DOHH2 (cell line): ENCODE measurements around the gene DLD.

Experiments used
- H3F3A ChIP-seq: fragments of 200-600 bp; sonication (generic), shearing (Covaris generic); 2 replicates; pipeline ENCODE4 v1.6.0; 2016; ENCODE audit warnings: antibody characterized with exemption, mild to moderate bottlenecking; ENCODE audit not compliant: control insufficient read depth, insufficient read depth
- H3K27ac ChIP-seq: fragments of 200-600 bp; sonication (generic); 2 replicates; pipeline ENCODE4 v1.5.1; 2014; ENCODE audit warnings: low read depth, mild to moderate bottlenecking, low read length, moderate library complexity
- H3K27me3 ChIP-seq: fragments of 200-600 bp; sonication (generic); 2 replicates; pipeline ENCODE4 v1.6.1; 2014; ENCODE audit warnings: mild to moderate bottlenecking, low read length, mixed read lengths; ENCODE audit not compliant: control insufficient read depth
- H3K36me3 ChIP-seq: fragments of 200-600 bp; sonication (generic); 2 replicates; pipeline ENCODE4 v1.6.1; 2014; ENCODE audit warnings: mild to moderate bottlenecking, low read length, moderate library complexity, mixed read lengths; ENCODE audit not compliant: control insufficient read depth
- H3K4me1 ChIP-seq: fragments of 200-600 bp; sonication (generic); 2 replicates; pipeline ENCODE4 v1.6.1; 2014; ENCODE audit warnings: mild to moderate bottlenecking, low read length, mixed read lengths; ENCODE audit not compliant: control insufficient read depth
- H3K4me2 ChIP-seq: fragments of 200-600 bp; sonication (generic); 2 replicates; pipeline ENCODE4 v1.6.0; 2014; ENCODE audit warnings: mild to moderate bottlenecking, low read length, moderate library complexity
- H3K4me3 ChIP-seq: fragments of 200-600 bp; sonication (generic); 2 replicates; pipeline ENCODE4 v1.5.1; 2014; ENCODE audit warnings: mild to moderate bottlenecking, low read length, mixed read lengths
- H3K79me2 ChIP-seq: fragments of 200-600 bp; sonication (generic); 2 replicates; pipeline ENCODE4 v1.6.1; 2014; ENCODE audit warnings: mild to moderate bottlenecking, low read length, mixed read lengths; ENCODE audit not compliant: control insufficient read depth
- H3K9me2 ChIP-seq: fragments of 200-600 bp; sonication (generic); replicated peaks from 2 replicates; pipeline ENCODE4 v1.6.1; 2014; ENCODE audit warnings: mild to moderate bottlenecking, low read length, mixed read lengths; ENCODE audit not compliant: control insufficient read depth
- H3K9me3 ChIP-seq: fragments of 200-600 bp; sonication (generic); 2 replicates; pipeline ENCODE4 v1.6.1; 2014; ENCODE audit warnings: antibody characterized with exemption, low read length, mixed read lengths; ENCODE audit not compliant: control insufficient read depth, insufficient read depth
- H4K20me1 ChIP-seq: fragments of 200-600 bp; sonication (generic); 2 replicates; pipeline ENCODE4 v1.6.0; 2014; ENCODE audit warnings: low read depth, mild to moderate bottlenecking, antibody characterized with exemption, low read length, moderate library complexity; ENCODE audit not compliant: control insufficient read depth, insufficient read depth
- EZH2phosphoT487 ChIP-seq: fragments of 200-600 bp; sonication (generic); IDR thresholded peaks from 2 replicates; pipeline ENCODE4 v1.6.1; 2017; ENCODE audit warnings: borderline replicate concordance, mild to moderate bottlenecking, antibody characterized with exemption, low read length, moderate library complexity, mixed read lengths
- TF ChIP-seq, protein P1 (sequence below): fragments of 200-600 bp; sonication (generic); IDR thresholded peaks from one replicate; pipeline ENCODE4 v1.5.1; 2014; ENCODE audit warnings: antibody characterized with exemption, mild to moderate bottlenecking, low read depth, low read length; ENCODE audit not compliant: poor library complexity, severe bottlenecking

DLD gene

DNA sequence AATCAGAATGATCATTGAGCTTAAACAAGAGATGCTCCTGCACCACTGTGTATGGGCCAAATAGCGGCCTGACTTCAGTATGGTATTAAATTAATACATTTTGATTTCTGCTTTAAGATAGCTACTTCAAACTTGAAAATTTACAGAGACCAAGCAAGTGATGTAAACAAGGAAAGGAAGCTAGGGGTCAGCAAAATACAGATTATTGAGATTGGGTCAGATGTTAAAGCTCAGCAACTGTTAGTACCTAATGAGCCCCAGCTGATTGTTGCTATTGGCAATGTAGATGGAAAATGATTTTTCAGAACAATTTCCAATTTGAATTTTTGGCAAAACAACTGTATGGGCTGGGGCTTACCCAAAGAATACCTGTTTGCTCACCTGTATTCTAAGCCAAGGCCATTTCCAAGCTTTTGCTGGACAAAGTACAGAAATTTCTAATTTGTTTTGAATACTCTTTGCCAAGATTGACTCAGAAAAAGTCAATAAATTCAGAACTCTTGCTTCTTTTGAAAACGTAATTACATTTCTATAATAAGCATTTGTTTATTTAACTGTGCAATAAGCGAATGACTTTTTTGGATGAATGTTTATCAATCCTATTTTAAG, 23.0 kb upstream of the DLD start:
- H3K4me1 ChIP-seq, result no peaks in the 10 kb centered on the region
- H3K36me3 ChIP-seq, result no peaks in the 10 kb centered on the region
- no peaks in the 10 kb centered on the region for H3K79me2 ChIP-seq
- no peaks in the 10 kb centered on the region for H3K9me2 ChIP-seq
- no peaks in the 10 kb centered on the region for H3F3A ChIP-seq
- H3K27ac ChIP-seq, result no peak overlapping the region
- no peak overlapping the region for H3K4me2 ChIP-seq
- TF ChIP-seq, protein P1, sequence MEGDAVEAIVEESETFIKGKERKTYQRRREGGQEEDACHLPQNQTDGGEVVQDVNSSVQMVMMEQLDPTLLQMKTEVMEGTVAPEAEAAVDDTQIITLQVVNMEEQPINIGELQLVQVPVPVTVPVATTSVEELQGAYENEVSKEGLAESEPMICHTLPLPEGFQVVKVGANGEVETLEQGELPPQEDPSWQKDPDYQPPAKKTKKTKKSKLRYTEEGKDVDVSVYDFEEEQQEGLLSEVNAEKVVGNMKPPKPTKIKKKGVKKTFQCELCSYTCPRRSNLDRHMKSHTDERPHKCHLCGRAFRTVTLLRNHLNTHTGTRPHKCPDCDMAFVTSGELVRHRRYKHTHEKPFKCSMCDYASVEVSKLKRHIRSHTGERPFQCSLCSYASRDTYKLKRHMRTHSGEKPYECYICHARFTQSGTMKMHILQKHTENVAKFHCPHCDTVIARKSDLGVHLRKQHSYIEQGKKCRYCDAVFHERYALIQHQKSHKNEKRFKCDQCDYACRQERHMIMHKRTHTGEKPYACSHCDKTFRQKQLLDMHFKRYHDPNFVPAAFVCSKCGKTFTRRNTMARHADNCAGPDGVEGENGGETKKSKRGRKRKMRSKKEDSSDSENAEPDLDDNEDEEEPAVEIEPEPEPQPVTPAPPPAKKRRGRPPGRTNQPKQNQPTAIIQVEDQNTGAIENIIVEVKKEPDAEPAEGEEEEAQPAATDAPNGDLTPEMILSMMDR, result no peak
- no peak for TF ChIP-seq EZH2phosphoT487
- no peak overlapping the region for H3K4me3 ChIP-seq
- H3K9me3 ChIP-seq, result no peaks in the 10 kb centered on the region
- H3K27me3 ChIP-seq, result peaks cover 3% of the 10 kb centered on the region; the same call in 1 of the 2 replicates
- H4K20me1 ChIP-seq, result no peaks in the 10 kb centered on the region

DNA sequence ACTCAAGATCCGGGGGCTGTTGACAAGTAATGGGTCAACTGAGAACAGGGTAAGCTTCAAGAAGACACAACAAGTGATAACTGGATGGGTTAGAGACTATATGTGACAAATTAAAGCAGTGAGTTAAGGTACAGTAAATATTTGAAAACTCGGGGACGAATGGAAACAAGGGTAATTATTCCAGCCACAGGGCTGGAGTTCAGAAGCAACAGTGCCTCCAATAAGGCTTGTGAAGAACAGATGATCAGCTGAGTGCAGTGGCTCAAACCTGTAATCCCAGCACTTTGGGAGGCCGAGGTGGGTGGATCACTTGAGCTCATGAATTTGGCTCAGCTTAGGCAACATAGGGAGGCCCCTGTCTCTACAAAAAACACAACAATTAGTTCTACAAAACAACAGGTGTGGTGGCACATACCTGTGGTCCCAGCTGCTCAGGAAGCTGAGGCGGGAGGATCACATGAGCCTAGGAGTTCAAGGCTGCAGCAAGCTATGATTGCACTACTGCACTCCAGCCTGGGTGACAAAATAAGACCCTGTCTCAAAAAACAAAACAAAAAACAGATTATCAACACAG, 20.5 kb upstream of the DLD start:
- H3F3A ChIP-seq, result peaks cover 6% of the 10 kb centered on the region
- H3K36me3 ChIP-seq, result no peaks in the 10 kb centered on the region
- H3K4me2 ChIP-seq, result no peak overlapping the region
- peaks cover 3% of the 10 kb centered on the region; the same call in 1 of the 2 replicates for H3K27me3 ChIP-seq
- no peak overlapping the region for H3K4me3 ChIP-seq
- H3K27ac ChIP-seq, result no peak overlapping the region
- H3K79me2 ChIP-seq, result no peaks in the 10 kb centered on the region
- peaks cover 5% of the 10 kb centered on the region for H3K4me1 ChIP-seq
- no peaks in the 10 kb centered on the region for H3K9me3 ChIP-seq
- TF ChIP-seq, protein P1, result no peak
- TF ChIP-seq EZH2phosphoT487, result no peak
- no peaks in the 10 kb centered on the region for H3K9me2 ChIP-seq
- no peaks in the 10 kb centered on the region for H4K20me1 ChIP-seq

- H3K4me3 ChIP-seq, result no peak overlapping the region
- H3K36me3 ChIP-seq, result no peaks in the 10 kb centered on the region
- no peaks in the 10 kb centered on the region for H4K20me1 ChIP-seq
- no peaks in the 10 kb centered on the region for H3K79me2 ChIP-seq
- peaks cover 10% of the 10 kb centered on the region for H3K4me1 ChIP-seq
- no peaks in the 10 kb centered on the region for H3K9me3 ChIP-seq
- no peak overlapping the region for H3K4me2 ChIP-seq
- H3F3A ChIP-seq, result peaks cover 6% of the 10 kb centered on the region
- H3K9me2 ChIP-seq, result no peaks in the 10 kb centered on the region
- H3K27me3 ChIP-seq, result no peaks in the 10 kb centered on the region
- TF ChIP-seq, protein P1, result no peak
- no peak for TF ChIP-seq EZH2phosphoT487
- no peak overlapping the region for H3K27ac ChIP-seq
Observed at GRCh38 chr7:107874111-107874510, 16.9 kb upstream of the DLD start.
